ENCODE measurements around the gene NOTUM. TPM values are rescaled to one million over a fixed set of nuclear protein-coding genes. Genes with fewer than 3 reads are reported as not detected.
"Not testable (repeated sequence)": the region's sequence is repeated elsewhere in the genome, so short reads cannot be mapped to it uniquely, and the experiment has no call there.

Gene NOTUM
- total and polyA plus RNA-seq, 2 donors (not counting 3 experiments of a cell fraction or from before 2014, with no cell fraction given) = not detected

DNA sequence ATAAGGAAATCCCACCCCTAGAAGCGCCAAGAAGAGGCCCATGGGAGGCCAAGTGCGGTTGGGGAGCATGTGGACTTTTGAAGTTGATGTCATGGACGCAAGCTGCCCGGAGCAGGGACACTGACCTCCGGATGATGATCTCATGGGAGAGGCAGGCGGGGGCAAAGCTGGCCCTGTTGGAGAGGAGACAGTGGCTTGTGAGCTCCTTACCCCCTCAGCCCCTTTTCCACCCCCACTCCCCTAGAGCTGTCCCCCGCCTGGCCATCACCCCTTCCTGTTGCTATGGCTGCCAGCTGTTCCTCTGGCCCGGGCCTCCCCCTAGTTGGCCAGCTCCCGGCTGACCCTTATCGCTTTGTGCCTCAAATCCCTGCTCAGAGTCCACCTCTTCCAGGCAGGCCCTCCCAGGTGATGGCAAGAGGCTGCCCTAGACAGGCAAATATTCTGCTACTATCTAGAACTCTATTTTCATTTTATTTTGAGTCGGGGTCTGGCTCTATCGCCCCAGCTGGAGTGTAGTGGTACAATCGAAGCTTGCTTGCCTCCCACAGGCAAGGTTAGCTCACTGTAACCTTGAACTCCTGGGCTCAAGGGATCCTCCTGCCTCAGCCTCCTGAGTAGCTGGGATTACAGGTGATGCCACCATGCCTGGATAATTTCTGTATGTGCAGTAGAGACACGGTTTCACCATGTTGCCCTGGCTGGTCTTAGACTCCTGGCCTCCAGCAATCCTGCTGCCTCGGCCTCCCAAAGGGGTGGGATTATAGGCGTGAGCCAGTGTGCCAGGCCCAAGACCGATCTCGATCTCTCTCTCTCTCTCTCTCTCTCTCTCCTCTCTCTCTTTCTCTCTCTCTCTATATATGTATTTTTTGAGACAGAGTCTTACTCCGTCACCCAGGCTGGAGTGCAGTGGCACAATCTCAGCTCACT lies 6.6 kb downstream of the NOTUM start:
- no TSS peak for BruUV-seq (replicated peaks)
- H3K9me3 ChIP-seq (replicated peaks; ENCODE audit: control insufficient read depth, insufficient read depth, low read length) = no peaks in the 10 kb centered on the region
- no peaks in the 10 kb centered on the region for H4K20me1 ChIP-seq (replicated peaks; ENCODE audit: control insufficient read depth, extremely low read depth, insufficient read depth, low read length)
- dilution Hi-C loops (cut with MboI; ENCODE audit: extremely low pct_ligation_motif_present, low sequenced_read_pairs) (no loop called here), intact Hi-C loops (cut with micrococcal nuclease) (no loop called here)
- FAIRE-seq (no peak), DNase-seq (ENCODE audit: low read depth, low spot score) (no peak)
- TF ChIP-seq, protein P1, sequence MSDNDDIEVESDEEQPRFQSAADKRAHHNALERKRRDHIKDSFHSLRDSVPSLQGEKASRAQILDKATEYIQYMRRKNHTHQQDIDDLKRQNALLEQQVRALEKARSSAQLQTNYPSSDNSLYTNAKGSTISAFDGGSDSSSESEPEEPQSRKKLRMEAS (IDR thresholded peaks at IDR 0.05; ENCODE audit: insufficient read depth, insufficient read length) = no peak
- TF ChIP-seq, protein P2, sequence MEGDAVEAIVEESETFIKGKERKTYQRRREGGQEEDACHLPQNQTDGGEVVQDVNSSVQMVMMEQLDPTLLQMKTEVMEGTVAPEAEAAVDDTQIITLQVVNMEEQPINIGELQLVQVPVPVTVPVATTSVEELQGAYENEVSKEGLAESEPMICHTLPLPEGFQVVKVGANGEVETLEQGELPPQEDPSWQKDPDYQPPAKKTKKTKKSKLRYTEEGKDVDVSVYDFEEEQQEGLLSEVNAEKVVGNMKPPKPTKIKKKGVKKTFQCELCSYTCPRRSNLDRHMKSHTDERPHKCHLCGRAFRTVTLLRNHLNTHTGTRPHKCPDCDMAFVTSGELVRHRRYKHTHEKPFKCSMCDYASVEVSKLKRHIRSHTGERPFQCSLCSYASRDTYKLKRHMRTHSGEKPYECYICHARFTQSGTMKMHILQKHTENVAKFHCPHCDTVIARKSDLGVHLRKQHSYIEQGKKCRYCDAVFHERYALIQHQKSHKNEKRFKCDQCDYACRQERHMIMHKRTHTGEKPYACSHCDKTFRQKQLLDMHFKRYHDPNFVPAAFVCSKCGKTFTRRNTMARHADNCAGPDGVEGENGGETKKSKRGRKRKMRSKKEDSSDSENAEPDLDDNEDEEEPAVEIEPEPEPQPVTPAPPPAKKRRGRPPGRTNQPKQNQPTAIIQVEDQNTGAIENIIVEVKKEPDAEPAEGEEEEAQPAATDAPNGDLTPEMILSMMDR (IDR thresholded peaks at IDR 0.05; ENCODE audit: extremely low read depth in 1 of 2, insufficient read depth in 1 of 2, low read depth in 1 of 2, low read length in 2 of 2) = no peak
- TF ChIP-seq JUN (IDR thresholded peaks at IDR 0.05; ENCODE audit: borderline replicate concordance, insufficient read depth, insufficient read length, low read depth) (no peak), EZH2 (IDR thresholded peaks at IDR 0.05; ENCODE audit: borderline replicate concordance, low read depth, low read length, severe bottlenecking) (no peak), POLR2AphosphoS5 (IDR thresholded peaks at IDR 0.05; ENCODE audit: insufficient read depth, low read depth, low read length) (no peak), FOS (IDR thresholded peaks at IDR 0.05; ENCODE audit: borderline replicate concordance, insufficient read depth, low read length) (no peak), MYC (IDR thresholded peaks at IDR 0.05; ENCODE audit: low read depth, low read length) (no peak), GATA2 (IDR thresholded peaks at IDR 0.05; ENCODE audit: insufficient read depth, insufficient read length, low read depth, low read length) (no peak), POLR2A (IDR thresholded peaks at IDR 0.05; ENCODE audit: low read depth, low read length) (no peak)
- no peaks in the 10 kb centered on the region for H3K79me2 ChIP-seq (ENCODE audit: control insufficient read depth, insufficient read depth, low read length)
- H3K4me3 ChIP-seq (replicated peaks in 1 of 3; ENCODE audit: insufficient read depth in 1 of 3, low read depth in 1 of 3, low read length in 3 of 3) = no peak overlapping the region
- peaks cover 8 to 10% of the 10 kb centered on the region in 2 experiments for H3K27me3 ChIP-seq (ENCODE audit: control insufficient read depth in 2 of 2, insufficient read depth in 2 of 2, low read length in 2 of 2)
- POLR2A ChIA-PET = no interaction called here
- no peak overlapping the region for H3K9ac ChIP-seq (replicated peaks; ENCODE audit: extremely low read depth, insufficient read depth, low read length)
- no peak overlapping the region for H3K4me2 ChIP-seq (ENCODE audit: insufficient read depth, low read length)
- no peaks in the 10 kb centered on the region for H3K36me3 ChIP-seq (ENCODE audit: control insufficient read depth in 2 of 2, extremely low read depth in 1 of 2, insufficient read depth in 2 of 2, low read length in 2 of 2)
- H3K9me1 ChIP-seq (replicated peaks; ENCODE audit: control insufficient read depth, extremely low read depth, insufficient read depth, low read length) = no peaks in the 10 kb centered on the region
- CTCF ChIA-PET = interaction anchor here (0.9 to 2.3 kb wide), 5 partner anchors 9 to 133 kb away, joined by 3 to 8 read pairs (median 4); no protein-coding TSS in a partner anchor
- no peak overlapping the region for H3K27ac ChIP-seq (ENCODE audit: insufficient read depth, low read depth, low read length)
- H2AFZ ChIP-seq (ENCODE audit: low read depth, low read length) = no peak overlapping the region
- H3K4me1 ChIP-seq (ENCODE audit: control insufficient read depth, extremely low read depth, insufficient read depth, low read length) = no peaks in the 10 kb centered on the region

DNA sequence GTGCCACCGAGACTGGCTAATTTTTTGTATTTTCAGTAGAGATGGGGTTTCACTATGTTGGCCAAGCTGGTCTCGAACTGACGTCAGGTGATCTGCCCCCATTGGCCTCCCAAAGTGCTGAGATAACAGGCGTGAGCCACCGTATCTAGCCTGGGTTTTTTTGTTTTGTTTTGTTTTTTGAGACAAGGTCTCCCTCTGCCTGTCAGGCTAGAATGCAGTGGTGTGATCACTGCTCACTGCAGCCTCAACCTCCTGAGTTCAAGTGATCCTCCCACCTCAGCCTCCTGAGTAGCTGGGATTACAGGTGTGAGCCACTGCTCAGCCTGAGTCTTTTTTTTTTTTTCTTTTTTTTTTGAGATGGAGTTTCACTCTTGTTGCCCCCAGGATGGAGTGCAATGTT lies 7.5 kb downstream of the NOTUM start:
- BruUV-seq (replicated peaks); dilution Hi-C loops (cut with MboI; ENCODE audit: extremely low pct_ligation_motif_present, low sequenced_read_pairs); H4K20me1 ChIP-seq (replicated peaks; ENCODE audit: control insufficient read depth, extremely low read depth, insufficient read depth, low read length); H3K36me3 ChIP-seq (ENCODE audit: control insufficient read depth in 2 of 2, extremely low read depth in 1 of 2, insufficient read depth in 2 of 2, low read length in 2 of 2); H3K27ac ChIP-seq (ENCODE audit: insufficient read depth, low read depth, low read length); intact Hi-C loops (cut with micrococcal nuclease); H3K4me3 ChIP-seq (replicated peaks in 1 of 3; ENCODE audit: insufficient read depth in 1 of 3, low read depth in 1 of 3, low read length in 3 of 3); H3K4me2 ChIP-seq (ENCODE audit: insufficient read depth, low read length); FAIRE-seq; H3K27me3 ChIP-seq (ENCODE audit: control insufficient read depth in 2 of 2, insufficient read depth in 2 of 2, low read length in 2 of 2); DNase-seq (ENCODE audit: low read depth, low spot score); H3K9me1 ChIP-seq (replicated peaks; ENCODE audit: control insufficient read depth, extremely low read depth, insufficient read depth, low read length); H2AFZ ChIP-seq (ENCODE audit: low read depth, low read length); H3K9me3 ChIP-seq (replicated peaks; ENCODE audit: control insufficient read depth, insufficient read depth, low read length); POLR2A ChIA-PET; H3K79me2 ChIP-seq (ENCODE audit: control insufficient read depth, insufficient read depth, low read length); H3K4me1 ChIP-seq (ENCODE audit: control insufficient read depth, extremely low read depth, insufficient read depth, low read length); H3K9ac ChIP-seq (replicated peaks; ENCODE audit: extremely low read depth, insufficient read depth, low read length): not testable (repeated sequence)
- CTCF ChIA-PET = interaction anchor here (0.8 to 1.4 kb wide), 3 partner anchors 26 to 68 kb away, joined by 3 to 4 read pairs (median 3); partner anchors contain the start of gene MAFG

All from endothelial cell of umbilical vein (primary cell).